Esophagus mucosa (tissue), 1 donor: ENCODE data around the gene SPRN. TPM values are rescaled to one million over a fixed set of nuclear protein-coding genes. Genes with fewer than 3 reads are reported as not detected.
"Not testable (repeated sequence)": the region's sequence is repeated elsewhere in the genome, so short reads cannot be mapped to it uniquely, and the experiment has no call there.

Experiments used
- ATAC-seq: fragments of 200-7000 bp; cut with Tn5 transposase; one replicate; pipeline ENCODE4 v1.9.1; 2020
- total RNA-seq: library from RNA; stranded (reverse); gene quantifications from one replicate; pipeline ENCODE4 v1.2.4, GENCODE V29; 2023
- donor health status: DM: yes; HTN: yes; CAD: no.

SPRN gene
- total RNA-seq, 1 donor from 2014 or later, result 0.12 TPM

GRCh38 chr10:133456041-133456951 lies 31.9 kb upstream of the SPRN start:
- no peak for ATAC-seq

GRCh38 chr10:133455611-133456031 lies 31.2 kb upstream of the SPRN start:
- ATAC-seq, result no peak

GRCh38 chr10:133455196-133455595 lies 30.8 kb upstream of the SPRN start:
- ATAC-seq, result no peak

- ATAC-seq, result no peak
These were observed 29.9 kb upstream of the SPRN start for GRCh38 chr10:133454204-133454893.

- no peak for ATAC-seq
These were observed 29.2 kb upstream of the SPRN start, which contains the start of gene SCART1 for GRCh38 chr10:133453516-133454203. SCART1 (plus strand) TSS chr10:133453945; CDS start chr10:133453998, 53 bp downstream.

- ATAC-seq, result no peak
These were observed 28.0 kb upstream of the SPRN start for GRCh38 chr10:133452453-133452852.

GRCh38 chr10:133451346-133451745 lies 26.9 kb upstream of the SPRN start:
- ATAC-seq, result no peak

GRCh38 chr10:133448120-133448519 lies 23.7 kb upstream of the SPRN start:
- ATAC-seq, result no peak

GRCh38 chr10:133446979-133447378 lies 22.6 kb upstream of the SPRN start:
- ATAC-seq, result no peak

- ATAC-seq, result peak; percentile 11
These were observed 21.6 kb upstream of the SPRN start for GRCh38 chr10:133445751-133446708.

- ATAC-seq, result no peak
These were observed 20.9 kb upstream of the SPRN start for GRCh38 chr10:133445268-133445732.

- peak; percentile 18 for ATAC-seq
These were observed 20.2 kb upstream of the SPRN start for GRCh38 chr10:133444342-133445267.

- no peak for ATAC-seq
These were observed 18.8 kb upstream of the SPRN start for GRCh38 chr10:133442967-133443924.

- ATAC-seq, result no peak
These were observed 18.0 kb upstream of the SPRN start for GRCh38 chr10:133442191-133442966.

- no peak for ATAC-seq
These were observed 17.4 kb upstream of the SPRN start for GRCh38 chr10:133441780-133442179.

GRCh38 chr10:133441356-133441755 lies 16.9 kb upstream of the SPRN start:
- not testable (repeated sequence) for ATAC-seq

GRCh38 chr10:133440633-133441285 lies 16.3 kb upstream of the SPRN start:
- ATAC-seq, result no peak
